Measurements from ENCODE around the gene GSTK1.

The GSTK1 gene

GRCh38 chr7:143222782-143223181 is 40.5 kb upstream of the GSTK1 start:
- DNase-seq (ENCODE audit: low read depth, low spot score), result no peak
- H3K9ac ChIP-seq (ENCODE audit: insufficient read length), result no peak overlapping the region
- H3K36me3 ChIP-seq (ENCODE audit: insufficient read depth, low read length), result no peaks in the 10 kb centered on the region

GRCh38 chr7:143223784-143224183 is 39.5 kb upstream of the GSTK1 start:
- no peak for DNase-seq (ENCODE audit: low read depth, low spot score)
- H3K4me3 ChIP-seq, result no peak overlapping the region
- TF ChIP-seq EZH2 (IDR thresholded peaks at IDR 0.05) (no peak), POLR2AphosphoS5 (IDR thresholded peaks at IDR 0.05; ENCODE audit: borderline replicate concordance, low read depth, low read length) (no peak), FOXP2 (optimal IDR thresholded peaks at IDR 0.05; ENCODE audit: control extremely low read depth, extremely low read length, insufficient read depth) (no peak)
- H3K9me3 ChIP-seq (ENCODE audit: low read depth, low read length), result no peaks in the 10 kb centered on the region
- no peak overlapping the region for H3K9ac ChIP-seq (ENCODE audit: insufficient read length)
- H3K36me3 ChIP-seq (ENCODE audit: insufficient read depth, low read length), result no peaks in the 10 kb centered on the region
- H3K27ac ChIP-seq, result no peak overlapping the region

More at GRCh38 chr7:143222782-143223181, 40.5 kb upstream of the GSTK1 start:
- Histone ChIP-seq H3K9me3 (ENCODE audit: low read depth, low read length) (no peaks in the 10 kb centered on the region), H3K4me3 (no peak overlapping the region), H3K27ac (no peak overlapping the region)
- TF ChIP-seq EZH2 (IDR thresholded peaks at IDR 0.05), result no peak
- no peak for TF ChIP-seq FOXP2 (optimal IDR thresholded peaks at IDR 0.05; ENCODE audit: control extremely low read depth, extremely low read length, insufficient read depth)
- no peak for TF ChIP-seq POLR2AphosphoS5 (IDR thresholded peaks at IDR 0.05; ENCODE audit: borderline replicate concordance, low read depth, low read length)

- TF ChIP-seq POLR2AphosphoS5 (IDR thresholded peaks at IDR 0.05; ENCODE audit: borderline replicate concordance, low read depth, low read length) (no peak), EZH2 (IDR thresholded peaks at IDR 0.05) (no peak), FOXP2 (optimal IDR thresholded peaks at IDR 0.05; ENCODE audit: control extremely low read depth, extremely low read length, insufficient read depth) (no peak)
- Histone ChIP-seq H3K9me3 (ENCODE audit: low read depth, low read length) (no peaks in the 10 kb centered on the region), H3K9ac (ENCODE audit: insufficient read length) (no peak overlapping the region), H3K27ac (no peak overlapping the region), H3K4me3 (no peak overlapping the region), H3K36me3 (ENCODE audit: insufficient read depth, low read length) (no peaks in the 10 kb centered on the region)
- DNase-seq (ENCODE audit: low read depth, low spot score), result no peak
These were observed 38.2 kb upstream of the GSTK1 start for GRCh38 chr7:143225047-143225446.

DNA sequence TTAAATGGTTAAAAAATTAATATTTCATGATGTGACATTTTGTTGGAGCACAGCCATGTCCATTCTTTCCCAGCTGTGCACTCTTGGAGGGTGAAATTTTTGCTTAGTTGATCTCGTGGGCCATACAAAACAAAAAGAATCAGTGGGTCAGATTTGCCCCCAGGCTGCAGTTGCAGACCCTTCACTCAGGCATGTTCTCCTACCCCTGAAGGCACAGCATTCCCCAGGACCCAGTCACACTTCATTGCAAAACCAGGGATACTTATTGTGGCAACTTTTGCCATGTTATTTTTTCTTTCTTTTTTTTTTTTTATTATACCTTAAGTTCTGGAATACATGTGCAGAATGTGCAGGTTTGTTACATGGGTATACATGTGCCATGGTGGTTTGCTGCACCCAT is 35.4 kb upstream of the GSTK1 start:
- Histone ChIP-seq H3K36me3 (ENCODE audit: insufficient read depth, low read length) (no peaks in the 10 kb centered on the region), H3K9ac (ENCODE audit: insufficient read length) (no peak overlapping the region), H3K27ac (no peak overlapping the region), H3K4me3 (no peak overlapping the region), H3K9me3 (ENCODE audit: low read depth, low read length) (no peaks in the 10 kb centered on the region)
- no peak for DNase-seq (ENCODE audit: low read depth, low spot score)
- TF ChIP-seq FOXP2 (optimal IDR thresholded peaks at IDR 0.05; ENCODE audit: control extremely low read depth, extremely low read length, insufficient read depth) (no peak), POLR2AphosphoS5 (IDR thresholded peaks at IDR 0.05; ENCODE audit: borderline replicate concordance, low read depth, low read length) (no peak), EZH2 (IDR thresholded peaks at IDR 0.05) (no peak)

DNA sequence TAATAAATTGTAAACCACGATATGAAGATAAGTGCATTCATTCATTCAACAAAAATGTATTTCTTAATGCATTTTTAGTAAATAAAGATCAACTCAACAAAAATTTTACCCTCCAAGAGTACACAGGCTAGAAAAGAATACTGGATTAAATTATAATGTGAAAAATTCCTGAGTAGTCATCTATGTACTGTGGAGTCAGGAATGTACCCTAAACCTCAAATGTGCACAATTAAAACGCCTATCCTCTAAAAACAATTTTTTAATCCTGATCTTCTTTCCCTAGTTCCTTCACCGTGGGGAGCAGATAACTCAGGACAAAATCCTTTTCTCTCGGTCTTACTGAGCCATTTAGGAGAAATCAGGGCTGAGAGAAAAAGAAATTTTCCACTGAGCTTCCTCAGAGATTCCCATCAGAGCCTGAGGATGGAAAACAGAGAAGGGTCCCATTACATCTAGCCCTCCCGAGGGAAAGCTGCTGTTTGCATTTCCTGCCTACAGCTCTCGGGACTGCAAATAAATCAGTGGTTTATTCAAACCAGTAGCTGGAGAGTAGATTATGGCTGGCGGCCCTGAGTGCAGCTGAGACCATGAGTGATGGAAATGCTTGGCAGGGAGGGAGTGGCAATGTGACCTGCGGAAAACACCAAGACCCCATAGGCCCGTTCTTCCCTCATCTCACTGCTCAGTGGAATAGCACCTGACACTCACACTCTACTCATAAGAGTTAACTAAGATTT is 34.0 kb upstream of the GSTK1 start:
- peak overlapping the region; percentile 68 for H3K4me3 ChIP-seq
- DNase-seq (ENCODE audit: low read depth, low spot score), result peak; percentile 70
- H3K9me3 ChIP-seq (ENCODE audit: low read depth, low read length), result no peaks in the 10 kb centered on the region
- TF ChIP-seq POLR2AphosphoS5 (IDR thresholded peaks at IDR 0.05; ENCODE audit: borderline replicate concordance, low read depth, low read length) (no peak), EZH2 (IDR thresholded peaks at IDR 0.05) (no peak), FOXP2 (optimal IDR thresholded peaks at IDR 0.05; ENCODE audit: control extremely low read depth, extremely low read length, insufficient read depth) (peak; percentile 56)
- no peaks in the 10 kb centered on the region for H3K36me3 ChIP-seq (ENCODE audit: insufficient read depth, low read length)
- peak overlapping the region; percentile 88 for H3K27ac ChIP-seq
- no peak overlapping the region for H3K9ac ChIP-seq (ENCODE audit: insufficient read length)

- H3K36me3 ChIP-seq (ENCODE audit: insufficient read depth, low read length), result no peaks in the 10 kb centered on the region
- H3K4me3 ChIP-seq, result no peak overlapping the region
- H3K9ac ChIP-seq (ENCODE audit: insufficient read length), result no peak overlapping the region
- H3K9me3 ChIP-seq (ENCODE audit: low read depth, low read length), result no peaks in the 10 kb centered on the region
- no peak for DNase-seq (ENCODE audit: low read depth, low spot score)
- H3K27ac ChIP-seq, result no peak overlapping the region
- no peak for TF ChIP-seq POLR2AphosphoS5 (IDR thresholded peaks at IDR 0.05; ENCODE audit: borderline replicate concordance, low read depth, low read length)
- TF ChIP-seq EZH2 (IDR thresholded peaks at IDR 0.05), result no peak
- TF ChIP-seq FOXP2 (optimal IDR thresholded peaks at IDR 0.05; ENCODE audit: control extremely low read depth, extremely low read length, insufficient read depth), result no peak
These were observed 32.4 kb upstream of the GSTK1 start for GRCh38 chr7:143230602-143231457.

DNA sequence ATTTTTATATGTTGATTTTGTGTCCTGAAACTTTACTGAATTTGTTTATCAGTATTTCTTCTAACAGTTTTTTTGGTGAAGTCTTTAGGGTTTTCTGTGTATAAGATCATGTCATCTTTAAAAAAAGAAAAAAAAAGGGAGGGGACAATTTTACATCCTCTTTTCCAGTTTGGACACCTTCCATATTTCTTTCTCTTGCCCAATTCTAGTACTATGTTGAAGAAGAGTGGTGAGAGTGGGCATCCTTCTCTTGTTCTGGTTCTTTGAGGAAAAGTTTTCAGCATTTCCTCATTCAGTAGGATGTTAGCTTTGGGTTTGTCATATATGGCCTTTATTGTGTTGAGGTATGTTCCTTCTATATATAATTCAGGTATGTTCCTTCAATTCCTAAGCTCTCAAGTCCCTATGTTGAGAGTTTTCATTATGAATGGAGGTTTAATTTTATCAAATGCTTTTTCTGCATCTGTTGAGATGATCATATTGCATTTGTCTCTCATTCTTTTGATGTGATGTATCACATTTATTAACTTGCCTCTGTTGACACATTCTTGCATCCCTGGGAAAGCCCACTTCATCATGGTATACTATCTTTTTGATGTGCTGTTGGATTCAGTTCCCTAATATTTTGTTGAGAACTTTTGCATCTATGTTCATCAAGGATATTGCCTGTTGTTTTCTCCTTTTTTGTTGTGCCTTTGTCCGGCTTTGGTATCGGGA is 29.3 kb upstream of the GSTK1 start:
- Histone ChIP-seq H3K9ac (ENCODE audit: insufficient read length) (no peak overlapping the region), H3K36me3 (ENCODE audit: insufficient read depth, low read length) (no peaks in the 10 kb centered on the region), H3K27ac (no peak overlapping the region), H3K9me3 (ENCODE audit: low read depth, low read length) (no peaks in the 10 kb centered on the region), H3K4me3 (no peak overlapping the region)
- no peak for DNase-seq (ENCODE audit: low read depth, low spot score)
- no peak for TF ChIP-seq EZH2 (IDR thresholded peaks at IDR 0.05)
- TF ChIP-seq POLR2AphosphoS5 (IDR thresholded peaks at IDR 0.05; ENCODE audit: borderline replicate concordance, low read depth, low read length), result no peak
- TF ChIP-seq FOXP2 (optimal IDR thresholded peaks at IDR 0.05; ENCODE audit: control extremely low read depth, extremely low read length, insufficient read depth), result no peak

- H3K9ac ChIP-seq (ENCODE audit: insufficient read length), result no peak overlapping the region
- no peak overlapping the region for H3K4me3 ChIP-seq
- no peaks in the 10 kb centered on the region for H3K9me3 ChIP-seq (ENCODE audit: low read depth, low read length)
- DNase-seq (ENCODE audit: low read depth, low spot score), result no peak
- no peak for TF ChIP-seq EZH2 (IDR thresholded peaks at IDR 0.05)
- TF ChIP-seq FOXP2 (optimal IDR thresholded peaks at IDR 0.05; ENCODE audit: control extremely low read depth, extremely low read length, insufficient read depth), result no peak
- no peak for TF ChIP-seq POLR2AphosphoS5 (IDR thresholded peaks at IDR 0.05; ENCODE audit: borderline replicate concordance, low read depth, low read length)
- no peaks in the 10 kb centered on the region for H3K36me3 ChIP-seq (ENCODE audit: insufficient read depth, low read length)
- H3K27ac ChIP-seq, result no peak overlapping the region
These were observed 28.7 kb upstream of the GSTK1 start for GRCh38 chr7:143234533-143234875.

Measured in SK-N-MC (cell line).